GM15510 (cell line): ENCODE results near the gene TRAFD1.

Experiments
- POLR2A ChIP-seq: IDR thresholded peaks from 3 replicates; pipeline ENCODE4 v1.6.1; 2011; ENCODE audit warnings: borderline replicate concordance; ENCODE audit not compliant: insufficient read length; ENCODE audit errors: extremely low read depth

Gene TRAFD1

GRCh38 chr12:112165624-112166023 is 40.3 kb downstream of the TRAFD1 start:
- no peak for TF ChIP-seq POLR2A

GRCh38 chr12:112166051-112167015 is 41.0 kb downstream of the TRAFD1 start:
- no peak for TF ChIP-seq POLR2A

- no peak for TF ChIP-seq POLR2A
Measured at GRCh38 chr12:112167031-112167461, 41.7 kb downstream of the TRAFD1 start.

- TF ChIP-seq POLR2A, result no peak
Measured at GRCh38 chr12:112167718-112168525, 42.6 kb downstream of the TRAFD1 start.

- no peak for TF ChIP-seq POLR2A
Measured at GRCh38 chr12:112168561-112168971, 43.2 kb downstream of the TRAFD1 start.

- TF ChIP-seq POLR2A, result no peak
Measured at GRCh38 chr12:112169161-112169872, 44.0 kb downstream of the TRAFD1 start.

GRCh38 chr12:112169966-112170365 is 44.6 kb downstream of the TRAFD1 start:
- TF ChIP-seq POLR2A, result no peak

- no peak for TF ChIP-seq POLR2A
Measured at GRCh38 chr12:112170376-112170775, 45.0 kb downstream of the TRAFD1 start.

- no peak for TF ChIP-seq POLR2A
Measured at GRCh38 chr12:112170971-112171596, 45.7 kb downstream of the TRAFD1 start.

- no peak for TF ChIP-seq POLR2A
Measured at GRCh38 chr12:112172556-112173324, 47.4 kb downstream of the TRAFD1 start.

- TF ChIP-seq POLR2A, result no peak
Measured at GRCh38 chr12:112175361-112176155, 50.2 kb downstream of the TRAFD1 start.

GRCh38 chr12:112176321-112177010 is 51.1 kb downstream of the TRAFD1 start:
- no peak for TF ChIP-seq POLR2A
